Hematopoietic multipotent progenitor cell (in vitro differentiated cells): Measurements from ENCODE around the gene ZFYVE1. TPM values are rescaled to one million over a fixed set of nuclear protein-coding genes. Genes with fewer than 3 reads are reported as not detected.
"Not testable (repeated sequence)": the region's sequence is repeated elsewhere in the genome, so short reads cannot be mapped to it uniquely, and the experiment has no call there.

ENCODE experiments used
- DNase-seq, 3 donors: peaks; one replicate each; pipeline ENCODE4 v3.0.0-alpha.2; 2011 to 2015; ENCODE audit warnings: low read depth in 2 of 3, low spot score in 2 of 3
- total RNA-seq: library from RNA; depleted of rRNA; stranded (reverse); fragments of >200 nt; gene quantifications from one replicate; pipeline ENCODE4 v1.2.3, GENCODE V29; 2012

Gene ZFYVE1
- total RNA-seq, 1 donor = 22.9 TPM

DNA sequence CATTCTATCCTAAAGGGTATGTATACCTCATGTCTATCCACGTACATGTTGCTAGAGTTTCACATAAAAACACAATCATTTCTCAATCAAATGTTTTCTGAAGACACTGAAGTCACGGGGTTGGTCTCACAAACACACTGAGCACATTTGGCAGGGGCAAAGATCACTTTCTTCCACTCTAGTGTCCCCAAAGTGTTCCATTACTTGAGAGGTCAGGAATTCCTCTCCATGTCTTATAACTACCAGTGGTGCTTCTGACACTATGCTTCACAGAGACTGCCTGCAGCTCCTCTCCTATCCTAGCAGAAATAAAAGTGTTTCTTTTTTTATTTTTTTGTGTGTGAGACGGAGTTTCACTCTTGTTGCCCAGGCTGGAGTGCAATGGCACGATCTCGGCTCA lies 19.1 kb downstream of the ZFYVE1 start:
- no peak for DNase-seq

DNA sequence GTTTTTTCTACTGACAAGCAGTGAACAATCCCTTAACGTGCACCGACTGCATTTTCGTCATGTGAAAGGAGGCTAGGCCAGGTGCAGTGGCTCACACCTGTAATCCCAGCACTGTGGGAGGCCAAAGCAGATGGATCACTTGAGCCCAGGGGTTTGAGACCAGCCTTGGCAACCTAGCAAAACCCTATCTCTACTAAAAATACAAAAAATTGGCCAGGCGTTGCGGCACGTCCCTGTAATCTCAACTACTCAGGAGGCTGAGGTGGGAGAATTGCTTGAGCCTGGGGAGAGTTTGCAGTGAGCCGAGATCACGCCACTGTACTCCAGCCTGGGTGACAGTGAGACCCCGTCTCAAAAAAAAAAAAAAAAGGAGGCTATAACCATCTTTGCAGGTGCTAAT lies 22.3 kb downstream of the ZFYVE1 start:
- not testable (repeated sequence) for DNase-seq

DNA sequence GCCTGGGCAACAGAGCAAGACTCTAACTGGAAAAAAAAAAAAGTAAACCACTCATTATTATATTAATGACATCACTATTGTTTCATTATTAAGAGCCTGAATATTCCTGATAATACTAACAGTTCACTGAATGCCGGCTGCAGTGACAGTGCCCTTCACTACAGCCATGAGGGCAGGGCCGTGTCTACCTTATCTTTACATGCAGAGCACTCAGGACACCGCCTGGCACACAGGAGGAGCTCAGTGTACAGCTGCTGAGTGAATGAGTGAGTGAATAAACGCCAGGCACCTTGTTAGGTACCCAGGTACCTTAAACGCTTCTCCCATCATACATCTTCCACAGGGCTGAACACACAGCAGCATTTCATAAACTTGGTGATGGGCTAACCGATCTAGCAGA lies 23.2 kb downstream of the ZFYVE1 start:
- DNase-seq = no peak

DNA sequence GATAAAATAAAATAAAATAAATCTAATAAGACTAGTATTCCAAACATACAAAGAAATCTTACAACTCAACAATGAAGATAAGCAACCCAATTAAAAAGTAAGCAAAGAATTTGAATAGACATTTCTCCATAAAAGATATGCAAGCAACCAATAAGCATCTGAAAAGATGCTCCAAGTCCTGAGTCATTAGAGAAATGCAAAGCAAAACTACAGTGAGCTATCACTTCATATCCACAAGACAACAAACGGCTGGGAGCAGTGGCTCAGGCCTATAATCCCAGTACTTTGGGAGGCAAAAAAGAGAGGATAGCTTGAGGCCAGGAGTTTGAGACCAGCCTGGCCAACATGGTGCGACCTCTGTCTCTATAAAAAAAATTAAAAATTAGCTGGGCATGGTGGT lies 26.8 kb downstream of the ZFYVE1 start:
- DNase-seq = no peak

DNA sequence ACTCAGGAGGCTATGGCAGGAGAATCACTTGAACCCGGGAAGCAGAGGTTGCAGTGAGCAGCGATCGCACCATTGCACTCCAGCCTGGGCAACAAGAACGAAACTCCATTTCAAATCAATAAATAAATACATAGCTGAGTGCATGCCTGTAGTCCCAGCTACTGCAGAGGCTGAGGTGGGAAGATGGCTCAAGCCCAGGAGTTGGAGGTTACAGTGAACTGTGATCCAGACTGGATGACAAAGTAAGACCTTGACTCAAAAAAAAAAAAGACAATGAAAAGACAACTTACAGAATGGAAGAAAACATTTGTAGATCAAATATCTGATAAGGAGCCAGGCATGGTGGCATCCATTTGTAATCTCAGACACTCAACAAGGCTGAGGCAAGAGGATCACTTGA lies 27.6 kb downstream of the ZFYVE1 start:
- DNase-seq = no peak

DNA sequence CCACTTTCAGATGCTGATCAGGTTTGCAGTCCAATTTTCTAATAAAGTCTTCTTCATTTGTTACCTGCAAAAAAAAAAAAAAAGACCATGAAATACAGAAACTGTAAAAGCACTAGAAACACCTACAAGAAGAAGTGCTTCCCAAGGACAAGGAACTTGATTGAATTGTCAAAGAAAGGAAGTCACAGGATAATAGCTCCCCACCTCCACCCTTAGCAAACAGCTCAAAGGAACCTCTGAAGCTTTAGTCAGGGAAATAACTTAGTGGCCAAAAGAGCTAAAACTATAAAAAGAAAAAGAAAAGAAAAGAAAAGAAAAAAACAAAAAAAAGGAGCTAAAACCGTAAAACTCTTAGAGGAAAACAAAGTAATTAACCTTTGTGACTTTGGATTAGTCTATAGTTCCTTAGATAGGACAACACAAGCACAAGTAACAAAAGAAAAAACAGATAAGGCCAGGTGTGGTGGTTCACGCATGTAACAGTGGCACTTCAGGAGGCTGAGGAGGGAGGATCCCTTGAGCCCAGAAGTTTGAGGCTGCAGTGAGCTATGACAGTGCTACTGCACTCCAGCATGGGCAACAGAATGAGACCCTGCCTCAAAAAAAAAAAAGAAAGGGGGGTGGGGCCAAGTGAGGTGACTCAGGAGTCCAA lies 28.5 kb downstream of the ZFYVE1 start:
- DNase-seq = no peak

DNA sequence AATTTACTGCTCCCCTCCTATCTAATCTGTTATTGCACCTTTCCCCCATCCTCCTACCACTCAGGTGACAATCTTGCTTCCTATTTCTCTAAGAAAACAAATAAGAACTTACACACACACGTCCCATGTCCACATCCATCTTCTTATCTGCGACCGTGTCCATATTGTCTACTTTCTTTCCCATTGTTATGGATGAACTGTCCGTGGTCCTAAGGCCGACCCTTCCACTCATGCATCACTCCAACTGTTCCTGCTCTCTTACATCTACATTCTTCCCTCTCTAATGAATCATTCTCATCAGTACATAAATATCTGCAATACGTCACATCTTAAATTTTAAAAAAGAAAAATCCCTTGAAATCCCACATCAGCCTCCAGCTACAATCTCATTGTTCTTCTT lies 30.0 kb downstream of the ZFYVE1 start:
- DNase-seq = no peak

DNA sequence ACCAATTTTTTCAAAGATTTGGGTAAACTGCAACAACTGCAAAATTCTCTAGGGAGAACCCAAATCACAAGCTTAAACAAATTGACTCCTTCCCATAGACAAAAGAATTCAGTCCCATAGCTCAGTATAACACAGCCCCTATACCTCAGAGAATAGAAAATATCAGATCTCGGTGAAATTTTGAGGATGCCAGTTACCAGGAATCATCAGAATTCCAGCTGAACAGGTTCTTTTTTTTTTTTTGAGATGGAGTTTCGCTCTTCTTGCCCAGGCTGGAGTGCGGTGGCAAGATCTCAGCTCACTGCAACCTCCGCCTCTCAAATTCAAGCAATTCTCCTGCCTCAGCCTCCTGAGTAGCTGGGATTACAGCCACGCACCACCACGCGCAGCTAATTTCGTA lies 36.7 kb downstream of the ZFYVE1 start:
- no peak for DNase-seq

DNA sequence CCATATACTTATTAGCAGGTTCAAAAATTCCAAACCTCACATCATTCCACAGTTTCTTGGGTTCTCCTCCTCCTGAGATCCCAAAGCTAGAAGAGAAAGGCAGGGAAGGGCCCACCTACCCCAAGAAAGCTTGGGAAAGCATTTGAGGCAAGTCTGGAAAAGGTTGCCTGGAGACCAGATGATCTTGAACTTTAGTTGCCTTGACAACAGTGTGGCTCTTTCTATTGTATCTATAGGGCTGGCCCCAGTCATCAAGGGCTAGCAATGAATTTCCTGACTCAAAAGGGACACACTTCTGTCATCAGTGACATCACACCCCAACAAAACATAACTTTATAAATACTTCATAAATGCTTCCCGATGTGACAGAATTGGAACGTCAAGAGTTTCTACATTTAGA lies 40.0 kb downstream of the ZFYVE1 start:
- DNase-seq = no peak

DNA sequence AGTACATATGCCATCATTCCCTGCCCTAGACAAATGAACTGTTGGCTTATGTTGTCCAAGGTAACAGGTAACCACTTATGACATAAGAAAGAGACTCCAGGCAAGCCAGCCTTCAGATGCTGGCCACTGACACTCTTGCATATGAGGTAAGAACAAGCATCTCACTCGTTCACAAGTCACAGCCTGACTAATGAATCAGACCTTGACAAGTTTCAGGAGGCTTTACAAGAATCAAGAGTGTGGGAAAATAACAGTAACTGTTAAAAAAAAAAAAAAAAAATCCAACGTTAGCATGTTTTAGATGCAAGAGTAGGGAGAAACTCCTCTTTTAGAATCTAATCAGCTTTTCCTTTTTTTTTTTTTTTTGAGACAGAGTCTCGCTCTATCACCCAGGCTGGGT lies 40.7 kb downstream of the ZFYVE1 start:
- no peak for DNase-seq

DNA sequence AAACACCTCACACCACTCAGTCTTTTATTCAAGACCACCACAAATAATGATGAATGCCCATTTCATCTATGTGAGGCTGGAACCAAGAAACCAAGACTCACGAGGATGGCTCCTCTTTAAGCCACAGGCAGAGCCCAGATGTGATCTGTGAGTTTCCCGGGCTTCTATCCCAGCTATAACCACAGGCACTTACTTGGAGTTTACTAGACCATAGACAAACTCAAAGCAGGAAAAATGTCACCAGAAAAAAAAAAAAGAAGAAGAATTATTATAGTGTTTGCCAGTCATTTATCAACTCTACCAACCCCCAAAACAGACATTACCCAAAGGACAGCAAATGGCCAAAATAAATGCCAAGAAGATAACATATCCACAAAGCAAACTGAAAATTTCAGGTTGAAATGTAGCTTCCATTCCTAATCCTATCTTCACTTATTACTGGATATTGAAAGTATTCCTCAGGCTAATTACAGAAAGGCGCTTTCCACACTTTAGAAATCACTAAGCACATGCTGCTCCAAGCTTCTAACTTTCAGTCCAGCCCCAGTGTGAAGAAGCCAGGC lies 44.7 kb downstream of the ZFYVE1 start:
- DNase-seq = no peak

DNA sequence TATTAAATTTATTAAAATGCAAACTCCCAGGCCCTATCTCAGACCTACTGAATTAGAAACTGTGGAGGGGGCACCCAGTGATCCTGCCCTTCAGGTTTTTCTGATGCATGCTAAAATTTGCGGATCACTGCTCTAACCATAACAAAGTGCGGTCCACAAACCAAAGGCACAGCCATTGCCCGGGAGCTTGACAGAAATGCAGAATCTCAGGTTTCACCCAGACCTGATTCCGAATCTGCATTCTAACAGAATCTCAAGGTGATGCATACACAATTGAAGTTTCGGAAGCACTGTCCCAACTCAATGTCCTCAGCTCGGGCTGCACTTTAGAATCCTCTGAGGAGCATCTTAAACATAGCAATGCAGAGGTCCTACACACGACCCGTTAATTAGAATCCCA lies 46.0 kb downstream of the ZFYVE1 start:
- no peak for DNase-seq

DNA sequence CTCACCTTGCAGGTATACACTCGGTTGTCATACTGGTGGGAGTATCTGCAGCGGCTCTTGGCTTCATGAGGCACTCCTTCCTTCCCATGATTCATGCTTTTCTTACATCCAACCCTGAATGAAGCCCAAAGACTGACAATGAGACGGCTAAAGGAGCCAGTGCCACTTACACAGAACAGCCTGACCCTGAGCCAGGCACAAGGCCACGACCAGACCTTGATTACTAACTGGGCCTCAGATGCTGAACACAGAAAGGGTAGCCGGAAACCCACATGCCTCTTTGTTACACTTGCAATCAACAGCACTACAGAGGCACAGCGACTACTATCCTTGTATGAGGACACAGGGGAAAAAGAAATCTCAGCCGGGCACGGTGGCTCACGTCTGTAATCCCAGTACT lies 48.0 kb downstream of the ZFYVE1 start:
- no peak for DNase-seq

DNA sequence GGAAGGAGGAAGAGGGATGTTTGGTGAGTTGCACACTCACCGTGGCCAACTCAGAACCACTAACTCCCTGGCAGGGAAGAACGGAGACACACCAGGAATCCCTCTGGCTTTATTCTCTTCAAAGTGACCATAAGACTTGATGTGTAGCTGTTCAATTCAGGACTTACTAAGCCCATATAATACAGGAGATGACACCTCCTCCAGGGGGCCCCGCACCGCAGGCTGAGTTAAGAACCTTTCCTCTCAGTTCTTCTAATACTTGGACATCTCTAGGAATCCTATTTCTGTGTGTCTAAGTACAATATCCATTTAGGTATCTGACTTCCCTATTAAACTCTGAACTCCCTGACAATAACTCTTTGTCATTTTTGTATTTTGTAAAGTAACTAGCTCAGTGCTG lies 51.1 kb downstream of the ZFYVE1 start:
- DNase-seq = peak in 1 of 3 donors; percentile 10

DNA sequence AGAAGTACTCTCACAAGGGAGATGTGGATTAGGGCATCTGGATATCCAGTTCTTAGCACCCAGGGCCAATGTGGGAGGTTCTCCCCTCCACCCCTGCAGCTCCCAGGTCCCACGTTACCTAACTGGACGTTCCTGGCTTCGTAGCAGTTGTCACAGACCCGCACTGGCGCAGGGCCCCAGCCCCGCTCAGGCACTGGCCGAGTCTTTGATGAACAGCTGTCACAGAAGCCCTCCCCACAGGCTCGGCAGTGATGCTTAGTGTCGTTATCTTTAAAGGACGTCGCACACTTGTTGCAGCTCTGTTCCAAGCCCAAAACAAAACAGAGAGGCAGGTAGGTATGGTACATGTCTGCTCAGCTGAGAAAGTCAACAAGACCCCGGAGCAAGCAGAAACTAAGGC lies 52.2 kb downstream of the ZFYVE1 start:
- DNase-seq = no peak

DNA sequence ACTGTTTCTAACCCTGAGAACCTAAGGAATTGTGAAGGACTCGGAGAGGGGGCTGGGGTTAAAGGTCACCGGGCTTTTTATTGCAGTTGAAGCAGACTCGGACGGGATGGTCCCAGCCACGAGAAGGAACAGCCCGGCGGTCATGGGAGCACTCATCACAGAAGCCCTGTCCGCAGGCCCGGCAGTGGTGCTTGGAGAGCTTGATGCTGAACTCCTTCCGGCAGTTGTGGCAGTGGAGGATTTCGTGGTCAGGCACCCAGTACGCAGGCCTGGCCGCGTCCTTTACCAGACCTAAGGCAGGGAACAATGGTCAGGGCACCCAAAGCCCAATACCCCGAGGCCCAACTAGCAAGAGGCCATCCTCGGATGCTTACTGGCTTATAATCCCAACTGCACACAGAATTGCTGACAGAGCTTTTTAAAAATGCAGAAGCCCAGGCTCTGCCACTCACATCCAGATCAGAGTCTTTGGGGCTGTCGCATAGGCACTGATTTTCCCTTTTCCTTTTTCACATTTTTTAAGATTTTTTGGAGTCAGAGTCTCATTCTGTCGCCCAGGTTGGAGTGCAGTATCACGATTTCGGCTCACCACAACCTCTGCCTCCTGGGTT lies 56.0 kb downstream of the ZFYVE1 start:
- DNase-seq = no peak

DNA sequence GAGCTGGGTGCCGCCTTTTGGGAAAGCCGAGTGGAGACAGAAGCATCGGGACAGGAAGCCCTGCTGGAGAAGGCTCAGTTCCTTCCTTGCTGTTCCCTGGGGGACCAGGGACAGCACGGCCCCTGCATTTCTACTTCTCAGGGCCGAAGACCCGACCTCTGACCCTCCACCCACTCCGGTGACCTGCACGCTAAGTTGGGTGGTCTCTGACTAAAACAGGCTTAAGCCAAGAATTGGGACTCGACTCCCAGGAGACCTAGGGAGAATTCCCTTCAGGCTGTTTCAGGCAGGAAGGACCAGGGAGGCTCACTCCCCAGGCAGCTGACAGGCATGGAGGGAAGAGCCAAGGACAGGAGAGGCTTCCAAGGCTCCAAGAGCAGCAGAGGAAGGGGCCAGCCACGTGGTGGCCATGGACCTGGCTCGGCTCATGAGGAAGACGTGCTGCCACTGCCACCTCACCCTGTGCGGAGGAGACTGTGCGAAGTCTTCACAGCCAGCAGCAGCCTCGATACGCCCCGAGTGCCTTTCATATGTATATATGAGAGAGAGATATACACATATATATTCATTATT lies 56.8 kb downstream of the ZFYVE1 start:
- DNase-seq = no peak

DNA sequence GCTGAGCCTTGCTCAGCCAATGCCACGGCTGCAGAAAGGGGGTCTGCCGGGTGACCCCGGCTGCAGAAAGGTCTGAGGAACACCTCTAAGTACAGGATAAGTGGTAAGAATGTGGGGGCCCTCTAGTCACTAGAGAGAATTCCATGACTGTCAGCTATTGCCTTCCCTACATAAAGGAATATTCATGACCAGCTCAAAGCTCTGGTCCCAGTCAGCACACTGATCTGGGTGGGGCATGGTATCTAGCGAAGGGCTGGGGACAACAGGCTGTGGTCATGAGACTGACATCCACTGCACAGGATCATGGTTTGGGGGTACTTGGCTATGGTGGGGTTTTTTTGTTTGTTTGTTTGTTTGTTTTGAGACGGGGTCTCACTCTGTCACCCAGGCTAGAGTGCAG lies 58.6 kb downstream of the ZFYVE1 start:
- no peak for DNase-seq

DNA sequence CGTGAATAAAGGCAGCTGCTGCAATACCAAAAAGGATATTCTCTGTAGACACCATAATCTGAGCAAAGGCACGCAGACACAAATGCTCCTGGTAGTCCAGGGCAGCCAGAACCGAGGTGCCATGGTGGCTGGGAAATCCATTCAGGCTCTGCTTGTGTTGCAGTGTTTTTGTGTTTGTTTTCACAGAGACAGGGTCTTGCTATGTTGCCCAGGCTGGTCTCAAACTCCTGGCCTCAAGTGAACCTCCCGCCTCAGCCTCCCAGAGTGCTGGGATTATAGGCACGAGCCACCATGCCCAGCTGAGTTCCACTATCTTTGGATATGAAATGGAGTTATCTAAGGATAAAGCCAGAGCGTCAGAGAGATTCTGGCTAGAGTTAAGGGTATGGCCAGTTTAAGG lies 60.9 kb downstream of the ZFYVE1 start:
- DNase-seq = no peak

DNA sequence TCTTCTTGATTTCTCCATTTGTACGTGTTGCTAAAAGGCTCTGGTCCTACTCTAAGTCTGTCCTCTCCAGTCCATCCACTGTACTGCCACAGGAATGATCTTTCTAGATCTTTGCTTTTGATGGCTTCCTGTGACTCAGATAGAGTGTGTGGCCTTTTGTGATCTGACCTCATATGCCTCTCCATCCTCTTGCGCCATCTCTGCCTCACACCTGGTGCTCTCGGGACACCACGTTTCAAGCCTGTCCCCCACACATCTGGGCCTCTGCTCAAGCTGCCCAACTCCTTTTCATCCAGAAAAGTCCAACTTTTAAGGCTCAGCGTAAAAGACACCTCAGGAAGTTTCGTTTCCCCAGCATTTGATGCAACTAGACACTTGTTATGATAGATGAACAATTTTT lies 61.7 kb downstream of the ZFYVE1 start:
- DNase-seq = no peak

DNA sequence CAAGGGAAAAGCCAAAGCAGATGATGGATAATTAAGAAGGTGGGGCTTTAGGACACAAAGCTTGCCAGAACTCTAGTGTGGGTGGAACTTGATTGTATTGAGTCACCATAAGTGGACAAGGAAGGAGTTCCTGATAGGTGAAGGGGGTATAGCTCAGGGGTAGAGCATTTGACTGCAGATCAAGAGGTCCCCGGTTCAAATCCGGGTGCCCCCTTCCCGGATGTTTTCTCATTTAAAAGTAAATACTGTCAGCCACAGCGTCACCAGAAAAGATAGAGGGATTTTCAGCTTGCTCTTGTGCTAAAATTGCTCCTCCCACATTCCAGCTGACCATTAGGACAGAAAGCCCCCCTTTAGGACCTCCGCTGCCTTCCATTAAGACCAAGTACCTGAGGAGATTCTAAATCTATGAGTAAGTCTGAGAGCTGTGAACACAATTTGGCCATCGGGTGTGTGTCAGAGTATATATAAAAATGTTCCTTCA lies 64.0 kb downstream of the ZFYVE1 start:
- DNase-seq = no peak

DNA sequence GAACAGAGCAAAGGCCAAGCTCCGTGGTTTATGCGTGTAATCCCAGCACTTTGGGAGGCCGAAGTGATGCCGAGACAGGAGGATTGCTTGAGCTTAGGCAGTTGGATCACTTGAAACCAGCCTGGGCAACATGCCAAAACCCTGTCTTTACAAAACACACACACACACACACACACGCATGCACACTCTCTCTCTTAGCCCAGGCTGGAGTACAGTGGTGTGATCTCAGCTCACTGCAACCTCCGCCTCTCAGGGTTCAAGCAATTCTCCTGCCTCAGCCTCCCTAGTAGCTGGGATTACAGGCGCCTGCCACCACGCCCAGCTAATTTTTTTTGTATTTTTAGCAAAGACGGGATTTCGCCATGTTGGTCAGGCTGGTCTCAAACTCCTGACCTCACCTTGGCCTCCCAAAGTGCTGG lies 64.6 kb downstream of the ZFYVE1 start:
- DNase-seq = not testable (repeated sequence)
